ENCODE results near the gene PLEKHG4B. TPM values are rescaled to one million over a fixed set of nuclear protein-coding genes. Genes with fewer than 3 reads are reported as not detected.

Gene PLEKHG4B
- total and polyA plus RNA-seq, 2 of the 8 experiments (the other 6 are each of a cell fraction or from before 2014, with no cell fraction given) = 31.1 to 43.6 TPM

GRCh38 chr5:128446-128845 is 36.5 kb downstream of the PLEKHG4B start:
- Histone ChIP-seq H3K23me2 (ENCODE audit: low read depth, low read length) (no peaks in the 10 kb centered on the region), H2BK20ac (ENCODE audit: low read length) (no peak overlapping the region), H3K4me1 (replicated peaks in 1 of 4; ENCODE audit: control insufficient read depth in 3 of 4, insufficient read depth in 4 of 4, low read length in 3 of 4) (peaks cover 0 to 22% (median 9%) of the 10 kb centered on the region in 4 experiments; a peak in 4 of 7 replicates), H2AK5ac (ENCODE audit: low read depth, low read length) (0 out of 2 replicates have a peak overlapping the region, but pooled peaks have one; percentile 53), H2BK15ac (ENCODE audit: low read length) (no peak overlapping the region), H3K4me2 (ENCODE audit: insufficient read depth in 1 of 2, low read depth in 2 of 2, low read length in 2 of 2) (no peak overlapping the region), H3K27ac (ENCODE audit: low read depth, low read length) (no peak overlapping the region), H3K36me3 (ENCODE audit: control insufficient read depth in 2 of 4, insufficient read depth in 4 of 4, low read length in 3 of 4) (peaks cover 0 to 19% (median 5%) of the 10 kb centered on the region in 4 experiments; a peak in 2 of 8 replicates), H2BK5ac (ENCODE audit: low read depth, low read length) (0 out of 2 replicates have a peak overlapping the region, but pooled peaks have one; percentile 62), H3K9ac (replicated peaks in 1 of 4; ENCODE audit: extremely low read depth in 1 of 4, low read depth in 3 of 4, low read length in 3 of 4) (no peak overlapping the region), H3K4ac (replicated peaks; ENCODE audit: insufficient read length, low read depth, low read length) (no peak overlapping the region), H3K79me2 (ENCODE audit: control insufficient read depth in 1 of 2, insufficient read depth in 2 of 2, low read length in 2 of 2) (peaks cover 0 to 56% of the 10 kb centered on the region in 2 experiments; a peak in 2 of 4 replicates), H3K79me1 (ENCODE audit: low read depth, low read length) (no peaks in the 10 kb centered on the region; the same call in 1 of the 2 replicates), H4K20me1 (replicated peaks in 1 of 2; ENCODE audit: control insufficient read depth in 1 of 2, insufficient read depth in 2 of 2, low read length in 2 of 2) (no peaks in the 10 kb centered on the region), H3K23ac (ENCODE audit: insufficient read length) (no peak overlapping the region), H3K18ac (ENCODE audit: extremely low read depth, low read length) (peak overlapping the region; percentile 60; the same call in 1 of the 2 replicates), H3K56ac (replicated peaks; ENCODE audit: insufficient read length, low read depth, low read length) (no peak overlapping the region), H4K91ac (replicated peaks; ENCODE audit: insufficient read length, low read length) (no peak overlapping the region), H2BK12ac (ENCODE audit: low read depth, low read length) (no peak overlapping the region), H4K8ac (ENCODE audit: extremely low read depth, insufficient read depth, low read length) (no peak overlapping the region), H2AFZ (ENCODE audit: low read length) (no peak overlapping the region), H3K4me3 (ENCODE audit: extremely low read depth in 1 of 4, insufficient read depth in 2 of 4, low read depth in 3 of 4, low read length in 4 of 4) (no peak overlapping the region), H3K27me3 (replicated peaks in 1 of 4; ENCODE audit: control insufficient read depth in 3 of 4, extremely low read depth in 1 of 4, insufficient read depth in 3 of 4, low read length in 3 of 4) (no peaks in the 10 kb centered on the region), H3K9me3 (ENCODE audit: insufficient read depth in 2 of 2, low read depth in 1 of 2, low read length in 1 of 2) (peaks cover 0 to 7% of the 10 kb centered on the region in 2 experiments; a peak in 2 of 4 replicates), H4K5ac (ENCODE audit: insufficient read length, low read depth, low read length) (no peak overlapping the region), H3K14ac (ENCODE audit: insufficient read length) (no peak overlapping the region), H2BK120ac (replicated peaks; ENCODE audit: low read depth, low read length) (no peak overlapping the region)
- TF ChIP-seq HDAC6 (IDR thresholded peaks at IDR 0.05; ENCODE audit: low read depth, low read length) = no peak
- TF ChIP-seq PHF8 (conservative IDR thresholded peaks at IDR 0.05; ENCODE audit: low read depth, low read length) = no peak
- TF ChIP-seq MAX (IDR thresholded peaks at IDR 0.05) = no peak
- no peak for TF ChIP-seq KDM5A (IDR thresholded peaks at IDR 0.05; ENCODE audit: low read length)
- no peak for TF ChIP-seq KDM4A (IDR thresholded peaks at IDR 0.05; ENCODE audit: low read depth, low read length, severe bottlenecking)
- TF ChIP-seq USF2 (IDR thresholded peaks at IDR 0.05; ENCODE audit: low read length) = no peak
- no peak for TF ChIP-seq EP300 (IDR thresholded peaks at IDR 0.05; ENCODE audit: borderline replicate concordance in 1 of 2, low read depth in 2 of 2, low read length in 2 of 2)
- TF ChIP-seq EGR1 (IDR thresholded peaks at IDR 0.05; ENCODE audit: borderline replicate concordance, low read depth, low read length) = no peak
- no peak for TF ChIP-seq CEBPB (IDR thresholded peaks at IDR 0.05; ENCODE audit: low read depth, low read length)
- no peak for TF ChIP-seq SIN3A (conservative IDR thresholded peaks at IDR 0.05 in 1 of 2, IDR thresholded peaks at IDR 0.05 in 1 of 2; ENCODE audit: low read depth in 1 of 2, low read length in 2 of 2)
- no peak for TF ChIP-seq RBBP5 (IDR thresholded peaks at IDR 0.05; ENCODE audit: borderline replicate concordance, low read depth, low read length)
- no peak for TF ChIP-seq JUN (IDR thresholded peaks at IDR 0.05; ENCODE audit: low read depth, low read length)
- DNase-seq (ENCODE audit: low read depth in 1 of 2, low spot score in 2 of 2) (no peak), FAIRE-seq (no peak)
- CTCF ChIA-PET (ENCODE audit: partially characterized antibody) = no interaction called here
- POLR2A ChIA-PET (ENCODE audit: partially characterized antibody) = interaction anchor here (0.9 to 1.1 kb wide), 2 partner anchors 46 to 72 kb away, joined by 3 read pairs; no protein-coding TSS in a partner anchor
- WGBS, 2 experiments (ENCODE audit: extremely low coverage in 1 of 2, insufficient coverage in 1 of 2, insufficient read length in 1 of 2, insufficient replicate concordance in 2 of 2, low coverage in 1 of 2, low lambda C conversion rate in 2 of 2, missing lambda C conversion rate in 1 of 2) = 97% methylated on average over 2 of the region's 2 CpGs; no CpG with 5 or more reads in 1 of the 2 experiments
